Astrocyte of the cerebellum (primary cell): ENCODE results near the gene NAB2.

Experiments
- DNase-seq: peaks from one replicate; pipeline ENCODE4 v3.0.0-alpha.2; 2011; ENCODE audit warnings: low read depth
- H3K4me3 ChIP-seq: 2 replicates; pipeline ENCODE4 v1.5.1; 2011; ENCODE audit warnings: mild to moderate bottlenecking, low read depth, low read length, moderate library complexity
- CTCF ChIP-seq: IDR thresholded peaks from 2 replicates; pipeline ENCODE4 v1.5.1; 2012; ENCODE audit warnings: low read length, low read depth, moderate library complexity, mild to moderate bottlenecking; ENCODE audit errors: missing control alignments
- in situ Hi-C: cut with HindIII; loops from 2 replicates; pipeline ENCODE4 v1.10.0; 2017; ENCODE audit warnings: low sequenced_read_pairs

The NAB2 gene

GRCh38 chr12:57094208-57095160 lies 5.6 kb downstream of the NAB2 start:
- no peak for TF ChIP-seq CTCF
- DNase-seq = no peak
- H3K4me3 ChIP-seq = no peak overlapping the region
- in situ Hi-C loops = no loop called here

GRCh38 chr12:57095440-57095839 lies 6.5 kb downstream of the NAB2 start:
- H3K4me3 ChIP-seq = no peak overlapping the region
- in situ Hi-C loops = no loop called here
- TF ChIP-seq CTCF = no peak
- no peak for DNase-seq

- TF ChIP-seq CTCF = no peak
- in situ Hi-C loops = no loop called here
- no peak overlapping the region for H3K4me3 ChIP-seq
- DNase-seq = no peak
Observed at GRCh38 chr12:57096099-57096572, 7.2 kb downstream of the NAB2 start.

- TF ChIP-seq CTCF = no peak
- in situ Hi-C loops = no loop called here
- no peak for DNase-seq
- H3K4me3 ChIP-seq = no peak overlapping the region
Observed at GRCh38 chr12:57096748-57097553, 8.0 kb downstream of the NAB2 start.

GRCh38 chr12:57097554-57097835 lies 8.6 kb downstream of the NAB2 start:
- no peak for DNase-seq
- H3K4me3 ChIP-seq = no peak overlapping the region
- TF ChIP-seq CTCF = no peak
- in situ Hi-C loops = no loop called here

GRCh38 chr12:57098546-57098945 lies 9.6 kb downstream of the NAB2 start:
- DNase-seq = no peak
- TF ChIP-seq CTCF = no peak
- in situ Hi-C loops = no loop called here
- no peak overlapping the region for H3K4me3 ChIP-seq
